DND-41 (cell line): Measurements from ENCODE around the gene PCNT.

ENCODE experiments used
- ATAC-seq: fragments of 200-7000 bp; cut with Tn5 transposase; 3 replicates; pipeline ENCODE4 v1.9.1; 2021; ENCODE audit warnings: low read depth; ENCODE audit not compliant: insufficient read depth
- DNase-seq: peaks from one replicate; pipeline ENCODE4 v3.0.0-alpha.2; 2020
- H2AFZ ChIP-seq: 2 replicates; pipeline ENCODE4 v1.6.0; 2012; ENCODE audit warnings: low read depth, low read length
- H3K27ac ChIP-seq: 2 replicates; pipeline ENCODE4 v1.5.1; 2012; ENCODE audit warnings: low read length, inconsistent platforms
- H3K27me3 ChIP-seq: fragments of 200-600 bp; sonication (generic); 2 replicates; pipeline ENCODE4 v1.6.0; 2012; ENCODE audit warnings: low read length, mild to moderate bottlenecking, inconsistent platforms; ENCODE audit not compliant: insufficient read depth, poor library complexity
- H3K36me3 ChIP-seq: 2 replicates; pipeline ENCODE4 v1.5.1; 2012; ENCODE audit warnings: low read length, inconsistent platforms; ENCODE audit not compliant: insufficient read depth
- H3K4me1 ChIP-seq: 2 replicates; pipeline ENCODE4 v1.5.1; 2012; ENCODE audit warnings: mild to moderate bottlenecking, low read length; ENCODE audit not compliant: insufficient read depth
- H3K4me2 ChIP-seq: 2 replicates; pipeline ENCODE4 v1.6.0; 2012; ENCODE audit warnings: mild to moderate bottlenecking, moderate library complexity, low read length, inconsistent platforms; ENCODE audit not compliant: insufficient read depth
- H3K4me3 ChIP-seq, 2 experiments: fragments of 200-600 bp in 1 of 2; shearing (Covaris generic) in 1 of 2; 2 replicates each; pipeline ENCODE4 v1.5.1; 2012 to 2016; ENCODE audit warnings: inconsistent platforms in 2 of 2, low read length in 2 of 2, mild to moderate bottlenecking in 2 of 2, low read depth in 1 of 2, moderate library complexity in 1 of 2
- H3K79me2 ChIP-seq: 2 replicates; pipeline ENCODE4 v1.6.0; 2012; ENCODE audit warnings: low read length, inconsistent platforms; ENCODE audit not compliant: insufficient read depth
- H3K9ac ChIP-seq: 2 replicates; pipeline ENCODE4 v1.6.0; 2012; ENCODE audit warnings: low read depth, mild to moderate bottlenecking, inconsistent platforms, low read length, moderate library complexity
- H3K9me3 ChIP-seq: 2 replicates; pipeline ENCODE4 v1.5.1; 2012; ENCODE audit warnings: low read length, moderate library complexity, mild to moderate bottlenecking, inconsistent platforms; ENCODE audit not compliant: insufficient read depth, severe bottlenecking
- H4K20me1 ChIP-seq: 2 replicates; pipeline ENCODE4 v1.6.0; 2012; ENCODE audit warnings: low read length; ENCODE audit not compliant: insufficient read depth
- CTCF ChIP-seq: IDR thresholded peaks from 2 replicates; pipeline ENCODE4 v1.5.1; 2012; ENCODE audit warnings: borderline replicate concordance, low read length, moderate library complexity, mild to moderate bottlenecking; ENCODE audit not compliant: poor library complexity, severe bottlenecking; ENCODE audit errors: extremely low read depth
- EZH2 ChIP-seq: IDR thresholded peaks from 3 replicates; pipeline ENCODE4 v1.6.1; 2012; ENCODE audit warnings: borderline replicate concordance, low read depth, mild to moderate bottlenecking, moderate library complexity, low read length, inconsistent platforms; ENCODE audit not compliant: severe bottlenecking

Gene PCNT

GRCh38 chr21:46422636-46423241 is 98.8 kb downstream of the PCNT start:
- no peaks in the 10 kb centered on the region for H3K79me2 ChIP-seq
- no peak overlapping the region for H3K9ac ChIP-seq
- H3K27ac ChIP-seq = no peak overlapping the region; the same call in 1 of the 2 replicates
- H3K4me1 ChIP-seq = peaks cover 12% of the 10 kb centered on the region
- DNase-seq = no peak
- no peak for ATAC-seq
- no peak overlapping the region for H3K4me2 ChIP-seq
- H3K9me3 ChIP-seq = no peaks in the 10 kb centered on the region
- peaks cover 82% of the 10 kb centered on the region for H3K36me3 ChIP-seq
- H4K20me1 ChIP-seq = peaks cover 11% of the 10 kb centered on the region; the same call in 1 of the 2 replicates
- no peaks in the 10 kb centered on the region for H3K27me3 ChIP-seq
- TF ChIP-seq EZH2 (no peak), CTCF (no peak)
- H3K4me3 ChIP-seq = no peak overlapping the region
- H2AFZ ChIP-seq = no peak overlapping the region

GRCh38 chr21:46423546-46424038 is 99.6 kb downstream of the PCNT start:
- TF ChIP-seq EZH2 = no peak
- peak; percentile 34 for DNase-seq
- Histone ChIP-seq H3K27me3 (no peaks in the 10 kb centered on the region), H3K27ac (no peak overlapping the region), H4K20me1 (peaks cover 15% of the 10 kb centered on the region; the same call in 1 of the 2 replicates), H3K9ac (no peak overlapping the region), H3K79me2 (no peaks in the 10 kb centered on the region), H3K4me2 (no peak overlapping the region), H3K4me1 (peaks cover 12% of the 10 kb centered on the region), H3K9me3 (no peaks in the 10 kb centered on the region), H2AFZ (no peak overlapping the region), H3K4me3 (no peak overlapping the region), H3K36me3 (peaks cover 84% of the 10 kb centered on the region)
- no peak; the same call in 2 of the 3 replicates for ATAC-seq

- peaks cover 12% of the 10 kb centered on the region for H3K4me1 ChIP-seq
- H3K36me3 ChIP-seq = peaks cover 85% of the 10 kb centered on the region
- peak; percentile 39; the same call in 1 of the 3 replicates for ATAC-seq
Measured at GRCh38 chr21:46424039-46424591, 100.2 kb downstream of the PCNT start.

More at GRCh38 chr21:46424039-46424591, 100.2 kb downstream of the PCNT start:
- Histone ChIP-seq H3K9me3 (no peaks in the 10 kb centered on the region), H3K27ac (no peak overlapping the region), H3K4me2 (no peak overlapping the region), H3K9ac (no peak overlapping the region), H4K20me1 (peaks cover 15% of the 10 kb centered on the region; the same call in 1 of the 2 replicates), H2AFZ (no peak overlapping the region), H3K79me2 (no peaks in the 10 kb centered on the region), H3K27me3 (no peaks in the 10 kb centered on the region), H3K4me3 (no peak overlapping the region)
- TF ChIP-seq CTCF (no peak), EZH2 (no peak)
- no peak for DNase-seq
